Measurements from ENCODE around the gene MSANTD1.

MSANTD1 gene

GRCh38 chr4:3303923-3304710 is 55.2 kb downstream of the MSANTD1 start:
- no peak for DNase-seq (ENCODE audit: low spot score)

GRCh38 chr4:3304831-3305609 is 56.1 kb downstream of the MSANTD1 start:
- no peak for DNase-seq (ENCODE audit: low spot score)

GRCh38 chr4:3305610-3306371 is 56.8 kb downstream of the MSANTD1 start:
- DNase-seq (ENCODE audit: low spot score), result no peak
